Endothelial cell of umbilical vein (primary cell): ENCODE measurements around the gene ANO1. TPM values are rescaled to one million over a fixed set of nuclear protein-coding genes. Genes with fewer than 3 reads are reported as not detected.

Experiments
- BruUV-seq: library from RNA; stranded (reverse); fragments of 400-500 nt; replicated peaks from 2 replicates; lab custom pipeline; 2021; lab: Mats Ljungman, UMichigan
- CTCF ChIA-PET: fragments of 300-600, 350-600 bp; sonication (Branson Sonifier 250); formaldehyde crosslinking; loops from one replicate; lab custom pipeline; 2021; ENCODE audit warnings: antibody characterized with exemption, inconsistent platforms; lab: Charles Lee
- POLR2A ChIA-PET: fragments of 300-600, 350-600 bp; sonication (Branson Sonifier 250); formaldehyde crosslinking; loops from one replicate; lab custom pipeline; 2021; ENCODE audit warnings: antibody characterized with exemption, inconsistent platforms; lab: Charles Lee
- DNase-seq: peaks from one replicate; pipeline ENCODE4 v3.0.0-alpha.2; 2011; ENCODE audit warnings: low read depth, low spot score
- FAIRE-seq: peaks from 2 replicates; lab custom pipeline; 2011; peaks lifted over from hg19 to GRCh38; lab: Jason Lieb, UNC
- H2AFZ ChIP-seq: 2 replicates; pipeline ENCODE4 v1.6.0; 2012; ENCODE audit warnings: low read depth, low read length, control low read depth, inconsistent platforms
- H3K27ac ChIP-seq: 2 replicates; pipeline ENCODE4 v1.5.1; 2011; ENCODE audit warnings: low read depth, mild to moderate bottlenecking, control low read depth, low read length, moderate library complexity; ENCODE audit not compliant: insufficient read depth
- H3K27me3 ChIP-seq, 2 experiments: 2 replicates each; pipeline versions ENCODE4 v1.6.0 to v1.6.1; 2011; ENCODE audit warnings: low read length in 2 of 2, mixed read lengths in 1 of 2; ENCODE audit not compliant: control insufficient read depth in 2 of 2, insufficient read depth in 2 of 2
- H3K36me3 ChIP-seq, 2 experiments: 2 replicates in 1 of 2; 3 replicates in 1 of 2; pipeline ENCODE4 v1.5.1; 2011; ENCODE audit warnings: low read length in 2 of 2, mild to moderate bottlenecking in 1 of 2, moderate library complexity in 1 of 2; ENCODE audit not compliant: control insufficient read depth in 2 of 2, insufficient read depth in 2 of 2; ENCODE audit errors: extremely low read depth in 1 of 2
- H3K4me1 ChIP-seq: 3 replicates; pipeline ENCODE4 v1.5.1; 2011; ENCODE audit warnings: mild to moderate bottlenecking, low read length; ENCODE audit not compliant: control insufficient read depth, insufficient read depth; ENCODE audit errors: extremely low read depth
- H3K4me2 ChIP-seq: 2 replicates; pipeline ENCODE4 v1.6.1; 2011; ENCODE audit warnings: low read length, control low read depth, mixed read lengths; ENCODE audit not compliant: insufficient read depth
- H3K4me3 ChIP-seq, 3 experiments: fragments of 200-600 bp in 1 of 3; sonication (generic), shearing (Covaris generic) in 1 of 3; replicated peaks in 1 of 3; 2 replicates each; pipeline ENCODE4 v1.5.1; 2011 to 2016; ENCODE audit warnings: control low read depth in 3 of 3, low read length in 3 of 3, mild to moderate bottlenecking in 2 of 3, inconsistent platforms in 1 of 3, low read depth in 1 of 3, moderate library complexity in 1 of 3; ENCODE audit not compliant: insufficient read depth in 1 of 3
- H3K79me2 ChIP-seq: 2 replicates; pipeline ENCODE4 v1.6.0; 2012; ENCODE audit warnings: low read length, inconsistent platforms; ENCODE audit not compliant: control insufficient read depth, insufficient read depth
- H3K9ac ChIP-seq: replicated peaks from 2 replicates; pipeline ENCODE3; 2011; ENCODE audit warnings: low read length, control low read depth; ENCODE audit not compliant: insufficient read depth; ENCODE audit errors: extremely low read depth
- H3K9me1 ChIP-seq: replicated peaks from 3 replicates; pipeline ENCODE4 v1.6.0; 2011; ENCODE audit warnings: mild to moderate bottlenecking, low read length; ENCODE audit not compliant: control insufficient read depth, insufficient read depth; ENCODE audit errors: extremely low read depth
- H3K9me3 ChIP-seq: replicated peaks from 2 replicates; pipeline ENCODE4 v1.5.1; 2012; ENCODE audit warnings: low read length, inconsistent platforms; ENCODE audit not compliant: control insufficient read depth, insufficient read depth
- H4K20me1 ChIP-seq: replicated peaks from 2 replicates; pipeline ENCODE3; 2011; ENCODE audit warnings: mild to moderate bottlenecking, low read length; ENCODE audit not compliant: control insufficient read depth, insufficient read depth; ENCODE audit errors: extremely low read depth
- EZH2 ChIP-seq: IDR thresholded peaks from 2 replicates; pipeline ENCODE4 v1.6.1; 2012; ENCODE audit warnings: borderline replicate concordance, low read depth, mild to moderate bottlenecking, moderate library complexity, low read length, inconsistent platforms; ENCODE audit not compliant: severe bottlenecking
- GATA2 ChIP-seq: IDR thresholded peaks from 2 replicates; pipeline ENCODE4 v1.7.0; 2011; ENCODE audit warnings: low read depth, mild to moderate bottlenecking, moderate library complexity, mixed read lengths, low read length; ENCODE audit not compliant: insufficient read length, insufficient read depth
- MYC ChIP-seq: IDR thresholded peaks from one replicate; pipeline ENCODE4 v1.6.1; 2011; ENCODE audit warnings: mild to moderate bottlenecking, low read depth, low read length
- POLR2A ChIP-seq: IDR thresholded peaks from 2 replicates; pipeline ENCODE4 v1.6.1; 2012; ENCODE audit warnings: low read depth, mild to moderate bottlenecking, control low read depth, low read length
- dilution Hi-C: fragments of 300-500 bp; cut with MboI; formaldehyde crosslinking; loops from one replicate; pipeline ENCODE4 v1.15.0; 2019; ENCODE audit warnings: low sequenced_read_pairs; ENCODE audit not compliant: extremely low pct_ligation_motif_present
- intact Hi-C: fragments of 100-400 bp; cut with micrococcal nuclease; formaldehyde crosslinking; loops from one replicate; pipeline ENCODE4 v1.10.0; 2022
- polyA plus RNA-seq, 4 experiments: library from polyadenylated mRNA; depleted of rRNA in 3 of 4; stranded (reverse) in 3 of 4; unstranded in 1 of 4; fragments of >200 nt; gene quantifications; 2 replicates each; pipeline versions ENCODE4 v1.2.1 to v1.2.3, GENCODE V29; 2011 to 2012; ENCODE audit warnings: missing spikeins in 1 of 4
- total RNA-seq: library from RNA; stranded (reverse); gene quantifications from 2 replicates; pipeline ENCODE4 v1.2.3, GENCODE V29; 2021
- TF ChIP-seq, protein P1 (sequence below): IDR thresholded peaks from 2 replicates; pipeline ENCODE4 v1.6.1; 2011; ENCODE audit not compliant: insufficient read depth, insufficient read length
- TF ChIP-seq, protein P2 (sequence below), 2 donors: IDR thresholded peaks; 1 replicate in 1 of 2; 2 replicates in 1 of 2; pipeline ENCODE4 v1.5.1; 2011; ENCODE audit warnings: low read length in 2 of 2, mild to moderate bottlenecking in 2 of 2, moderate library complexity in 2 of 2, control low read depth in 1 of 2, inconsistent platforms in 1 of 2, low read depth in 1 of 2; ENCODE audit not compliant: insufficient read depth in 1 of 2; ENCODE audit errors: extremely low read depth in 1 of 2

ANO1 gene
- total and polyA plus RNA-seq, 2 donors (not counting 3 experiments of a cell fraction or from before 2014, with no cell fraction given), result 0.03 to 0.40 TPM

DNA sequence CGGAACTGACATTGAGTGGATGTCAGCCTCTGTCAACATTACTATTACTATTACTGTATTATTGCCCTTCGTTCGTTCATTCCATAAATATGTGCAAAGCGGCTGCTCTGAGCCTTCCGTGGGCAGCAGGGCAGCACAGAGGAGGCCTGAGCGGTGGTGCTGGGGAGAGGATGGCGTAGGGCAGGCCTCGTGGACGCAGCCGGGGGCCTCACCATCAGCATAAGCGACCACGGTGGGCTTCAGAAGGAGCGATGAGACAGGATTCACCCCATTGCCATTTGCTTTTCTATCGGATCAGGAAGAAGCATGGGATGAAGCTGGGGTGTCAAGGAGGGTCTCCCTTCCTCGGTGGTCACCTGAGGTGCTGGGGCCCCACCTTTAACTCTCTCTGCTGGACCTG, 22.7 kb downstream of the ANO1 start:
- H3K9ac ChIP-seq, result no peak overlapping the region
- no peaks in the 10 kb centered on the region for H3K36me3 ChIP-seq
- H3K79me2 ChIP-seq, result no peaks in the 10 kb centered on the region
- ChIA-PET CTCF (no interaction called here), POLR2A (no interaction called here)
- dilution Hi-C loops, result no loop called here
- no peaks in the 10 kb centered on the region for H3K4me1 ChIP-seq
- H4K20me1 ChIP-seq, result no peaks in the 10 kb centered on the region
- H3K4me2 ChIP-seq, result no peak overlapping the region
- no peak for FAIRE-seq
- H2AFZ ChIP-seq, result no peak overlapping the region
- intact Hi-C loops, result no loop called here
- no peak for DNase-seq
- no TSS peak for BruUV-seq
- no peaks in the 10 kb centered on the region for H3K27me3 ChIP-seq
- H3K27ac ChIP-seq, result no peak overlapping the region
- no peaks in the 10 kb centered on the region for H3K9me3 ChIP-seq
- no peaks in the 10 kb centered on the region for H3K9me1 ChIP-seq
- TF ChIP-seq EZH2 (no peak), GATA2 (no peak), POLR2A (no peak), MYC (no peak)
- TF ChIP-seq, protein P1, sequence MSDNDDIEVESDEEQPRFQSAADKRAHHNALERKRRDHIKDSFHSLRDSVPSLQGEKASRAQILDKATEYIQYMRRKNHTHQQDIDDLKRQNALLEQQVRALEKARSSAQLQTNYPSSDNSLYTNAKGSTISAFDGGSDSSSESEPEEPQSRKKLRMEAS, result no peak
- TF ChIP-seq, protein P2, sequence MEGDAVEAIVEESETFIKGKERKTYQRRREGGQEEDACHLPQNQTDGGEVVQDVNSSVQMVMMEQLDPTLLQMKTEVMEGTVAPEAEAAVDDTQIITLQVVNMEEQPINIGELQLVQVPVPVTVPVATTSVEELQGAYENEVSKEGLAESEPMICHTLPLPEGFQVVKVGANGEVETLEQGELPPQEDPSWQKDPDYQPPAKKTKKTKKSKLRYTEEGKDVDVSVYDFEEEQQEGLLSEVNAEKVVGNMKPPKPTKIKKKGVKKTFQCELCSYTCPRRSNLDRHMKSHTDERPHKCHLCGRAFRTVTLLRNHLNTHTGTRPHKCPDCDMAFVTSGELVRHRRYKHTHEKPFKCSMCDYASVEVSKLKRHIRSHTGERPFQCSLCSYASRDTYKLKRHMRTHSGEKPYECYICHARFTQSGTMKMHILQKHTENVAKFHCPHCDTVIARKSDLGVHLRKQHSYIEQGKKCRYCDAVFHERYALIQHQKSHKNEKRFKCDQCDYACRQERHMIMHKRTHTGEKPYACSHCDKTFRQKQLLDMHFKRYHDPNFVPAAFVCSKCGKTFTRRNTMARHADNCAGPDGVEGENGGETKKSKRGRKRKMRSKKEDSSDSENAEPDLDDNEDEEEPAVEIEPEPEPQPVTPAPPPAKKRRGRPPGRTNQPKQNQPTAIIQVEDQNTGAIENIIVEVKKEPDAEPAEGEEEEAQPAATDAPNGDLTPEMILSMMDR (IDR thresholded peaks at IDR 0.05; ENCODE audit: extremely low read depth in 1 of 2, insufficient read depth in 1 of 2, low read depth in 1 of 2, low read length in 2 of 2), result no peak
- no peak overlapping the region for H3K4me3 ChIP-seq
